HG02571 (cell line): ENCODE results near the gene SEC14L1.
"Not testable (repeated sequence)": the region's sequence is repeated elsewhere in the genome, so short reads cannot be mapped to it uniquely, and the experiment has no call there.

Source experiments
- ATAC-seq: cut with Tn5 transposase; IDR thresholded peaks from one replicate; pipeline ENCODE4 v1.9.1; 2021; ENCODE audit warnings: mild to moderate bottlenecking, moderate library complexity; ENCODE audit not compliant: unreplicated experiment

The SEC14L1 gene

GRCh38 chr17:77115947-77116346 is 24.8 kb upstream of the SEC14L1 start:
- no peak for ATAC-seq

GRCh38 chr17:77116371-77116860 is 24.4 kb upstream of the SEC14L1 start:
- ATAC-seq: no peak

DNA sequence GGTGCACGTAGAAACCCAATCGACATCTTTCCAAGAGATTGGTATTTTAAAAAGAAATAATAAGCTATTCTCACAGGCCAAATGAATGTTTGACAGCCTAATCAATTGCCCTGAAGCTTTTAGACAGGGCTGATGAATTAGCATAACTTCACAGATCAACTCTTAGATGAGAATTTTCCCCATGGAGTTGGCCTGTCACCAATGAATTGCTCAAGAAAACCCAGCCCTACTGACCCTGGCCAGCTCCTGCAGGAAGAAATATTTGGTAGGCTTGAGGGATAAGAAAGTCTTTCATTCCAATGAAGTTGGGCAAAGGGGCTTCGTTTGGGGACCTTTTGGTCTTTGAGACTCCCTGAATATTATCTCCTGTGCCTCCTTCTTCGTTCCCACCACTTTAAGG is 23.4 kb upstream of the SEC14L1 start:
- no peak for ATAC-seq

- ATAC-seq: no peak
These were observed 22.4 kb upstream of the SEC14L1 start for GRCh38 chr17:77118251-77118928.

DNA sequence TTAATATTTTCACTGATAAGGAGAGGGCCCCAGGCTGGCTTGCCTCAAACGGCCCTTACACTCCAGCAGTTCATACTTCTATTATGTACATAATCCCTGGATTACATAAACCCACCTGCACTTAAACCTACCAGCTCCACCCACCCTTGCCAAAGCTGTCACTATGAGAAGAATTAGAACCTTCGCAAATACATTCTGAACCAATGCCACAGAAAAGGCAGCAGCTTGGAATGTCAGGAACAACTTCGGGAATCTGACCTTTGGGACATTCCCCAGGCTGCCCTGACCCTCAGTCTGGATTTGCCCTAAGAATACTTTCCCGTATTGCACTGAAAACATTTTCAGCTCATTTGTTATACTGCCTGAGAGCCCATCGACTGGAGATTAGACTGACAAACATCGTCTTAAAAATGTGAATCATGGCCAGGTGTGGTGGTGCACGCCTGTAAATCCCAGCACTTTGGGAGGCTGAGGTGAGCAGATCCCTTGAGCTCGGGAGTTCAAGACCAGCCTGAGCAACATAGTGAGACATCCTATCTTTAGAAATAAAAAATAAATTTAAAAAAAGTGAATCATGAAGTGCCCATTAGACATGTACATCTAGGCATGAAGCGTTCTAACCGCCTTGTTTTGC is 21.0 kb upstream of the SEC14L1 start:
- ATAC-seq: no peak

GRCh38 chr17:77120868-77121267 is 19.9 kb upstream of the SEC14L1 start:
- no peak for ATAC-seq

GRCh38 chr17:77124192-77124889 is 16.4 kb upstream of the SEC14L1 start:
- ATAC-seq: no peak

DNA sequence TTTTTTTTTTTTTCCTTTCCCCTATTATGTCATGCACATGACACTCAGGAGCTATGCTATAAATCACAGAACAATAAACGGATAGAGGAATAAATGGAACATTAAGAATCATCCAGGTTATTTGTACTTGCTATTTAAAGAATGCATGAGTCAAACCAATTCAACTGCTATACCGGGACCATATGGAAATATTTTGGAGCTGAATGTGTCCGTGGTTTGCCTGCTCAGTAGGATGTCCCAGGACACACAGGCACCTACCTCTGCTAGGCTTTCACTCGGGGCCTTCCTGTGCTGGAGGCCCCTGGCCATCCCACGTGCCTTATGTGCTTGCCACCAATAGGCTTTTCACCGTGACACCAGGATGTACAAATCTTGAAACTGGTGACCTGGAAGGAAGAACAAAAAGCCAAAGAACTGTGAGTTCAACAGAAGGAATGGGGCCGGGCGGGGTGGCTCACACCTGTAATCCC is 15.3 kb upstream of the SEC14L1 start:
- no peak for ATAC-seq

DNA sequence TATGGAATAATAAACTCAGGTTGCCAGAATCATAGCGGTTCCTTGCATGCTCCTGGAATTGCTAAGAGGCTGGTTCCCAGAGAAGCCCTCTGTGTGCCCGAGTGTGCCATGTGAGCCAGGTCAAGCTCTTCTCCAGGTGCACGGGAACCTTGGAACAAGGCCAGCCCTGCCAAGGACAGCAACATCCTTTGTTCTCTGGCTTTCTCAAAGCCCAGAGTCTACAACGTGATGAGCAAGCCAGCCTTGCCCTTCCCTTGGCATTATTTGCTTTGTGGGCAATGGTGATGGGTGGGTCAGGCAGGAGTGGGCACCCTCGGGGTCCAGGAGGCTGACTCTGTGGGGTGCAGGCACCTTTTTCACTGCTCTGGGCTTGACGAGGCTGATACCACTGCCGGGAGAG is 14.2 kb upstream of the SEC14L1 start:
- ATAC-seq: no peak

DNA sequence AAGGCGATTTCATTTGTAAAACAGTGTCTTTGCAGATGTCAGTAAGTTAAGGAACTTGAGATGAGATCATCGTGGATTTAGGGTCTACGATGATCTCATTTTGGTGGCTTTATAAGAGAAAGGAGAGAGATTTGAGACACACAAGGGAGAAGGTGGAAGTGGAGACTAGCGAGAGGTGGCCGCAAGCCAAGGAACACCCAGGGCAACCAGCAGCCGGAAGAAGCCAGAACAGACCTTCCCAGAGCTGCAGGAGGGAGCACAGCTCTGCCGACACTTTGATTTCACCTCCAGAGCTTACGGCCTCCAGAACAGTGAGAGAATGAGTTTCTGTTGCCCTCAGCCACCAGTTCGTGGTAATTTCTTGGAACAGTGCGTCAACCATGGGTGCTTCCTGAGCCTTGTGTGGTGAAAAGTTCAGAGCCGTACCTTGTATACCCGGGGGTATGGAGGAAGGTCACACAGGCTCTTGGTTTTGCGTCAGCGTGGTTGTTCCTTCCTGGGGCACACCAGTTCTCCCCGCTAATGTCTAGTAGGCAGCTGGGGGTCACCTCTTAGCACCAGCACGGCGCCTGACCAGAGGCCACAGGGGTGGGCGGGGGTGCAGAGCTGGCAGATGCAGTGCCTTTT is 12.9 kb upstream of the SEC14L1 start:
- no peak for ATAC-seq

GRCh38 chr17:77128896-77129567 is 11.7 kb upstream of the SEC14L1 start:
- no peak for ATAC-seq

DNA sequence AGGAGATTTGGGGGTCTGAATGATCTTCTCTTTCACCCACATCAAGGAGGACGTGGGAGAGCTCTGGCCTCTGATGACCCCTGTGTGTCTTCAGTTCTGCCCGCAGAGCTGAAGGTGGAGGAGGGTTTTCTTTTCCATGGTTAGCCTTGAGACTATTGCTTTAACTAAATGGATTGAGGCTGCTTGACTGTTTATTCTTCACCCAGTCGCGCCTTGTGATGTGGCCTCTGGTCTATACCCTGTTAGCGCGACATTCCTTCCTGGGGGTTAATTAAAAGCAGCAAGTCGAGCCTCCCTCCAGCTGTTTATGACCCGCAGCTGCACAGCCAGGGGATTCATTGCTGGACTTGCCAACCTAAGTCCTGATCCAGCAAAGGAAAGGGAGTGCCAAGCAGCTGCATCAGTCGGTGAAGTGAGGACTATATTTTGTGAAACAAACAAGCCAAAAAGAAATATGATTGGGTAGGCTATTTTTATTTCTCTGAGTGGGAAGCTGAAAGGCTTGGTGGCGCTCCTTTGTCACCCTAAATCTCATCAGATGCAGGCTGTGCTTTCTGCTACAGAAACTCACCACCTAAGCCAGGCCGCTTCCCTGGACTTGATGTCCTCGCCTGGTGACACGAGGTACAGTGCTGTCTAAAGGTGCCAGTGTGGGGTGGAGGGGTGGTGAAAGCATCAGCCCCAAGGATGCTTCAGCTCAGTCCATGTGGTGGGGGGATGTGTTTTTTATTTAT is 11.0 kb upstream of the SEC14L1 start:
- no peak for ATAC-seq

- no peak for ATAC-seq
These were observed 10.2 kb upstream of the SEC14L1 start for GRCh38 chr17:77130525-77130924.

GRCh38 chr17:77131904-77132303 is 8.9 kb upstream of the SEC14L1 start:
- no peak for ATAC-seq

- no peak for ATAC-seq
These were observed 8.2 kb upstream of the SEC14L1 start for GRCh38 chr17:77132411-77133086.

DNA sequence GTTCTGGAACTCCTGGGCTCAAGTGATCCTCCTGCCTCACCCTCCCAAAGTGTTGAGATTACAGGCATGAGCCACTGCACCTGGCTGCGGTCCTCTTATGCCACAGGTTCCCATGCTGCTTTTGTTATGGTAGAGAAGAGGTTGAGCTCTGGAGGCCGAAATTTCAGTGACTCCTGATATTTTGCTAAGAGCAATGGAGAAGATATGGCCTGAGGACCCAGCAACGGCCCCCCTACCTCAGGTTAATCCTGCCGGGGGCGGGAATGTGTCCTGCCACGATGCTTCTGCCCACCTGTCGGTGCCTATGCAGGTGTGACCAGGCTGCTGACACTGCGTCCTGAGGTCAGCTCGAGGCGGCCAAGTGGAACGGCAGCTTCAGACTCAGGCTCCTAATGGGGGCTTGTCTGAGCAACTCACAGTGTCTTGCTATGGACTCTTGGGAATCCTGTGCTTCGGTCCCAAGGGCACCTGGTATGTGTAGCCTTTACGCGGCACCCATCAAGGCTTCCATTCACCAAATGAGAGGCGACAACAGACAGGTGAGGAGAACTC is 7.6 kb upstream of the SEC14L1 start:
- no peak for ATAC-seq

GRCh38 chr17:77136420-77136767 is 4.4 kb upstream of the SEC14L1 start:
- no peak for ATAC-seq

DNA sequence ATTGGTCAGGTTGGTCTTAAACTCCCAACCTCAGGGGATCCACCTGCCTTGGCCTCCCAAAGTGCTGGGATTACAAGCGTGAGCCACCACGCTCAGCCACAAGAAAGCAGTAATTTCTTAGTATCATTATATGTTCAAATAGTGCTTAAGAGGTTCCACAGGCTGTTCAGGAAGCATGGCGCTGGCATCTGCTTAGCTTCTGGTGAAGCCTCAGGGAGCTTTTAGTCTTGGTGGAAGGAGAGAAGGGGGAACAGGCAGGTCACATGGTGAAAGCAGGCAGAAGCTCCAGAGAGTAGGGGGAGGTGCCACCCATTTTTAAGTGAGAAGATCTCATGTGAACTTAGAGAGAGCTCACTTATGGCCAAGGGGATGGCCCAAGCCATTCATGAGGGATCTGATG is 3.7 kb upstream of the SEC14L1 start:
- ATAC-seq: no peak

GRCh38 chr17:77137886-77138285 is 2.9 kb upstream of the SEC14L1 start:
- ATAC-seq: not testable (repeated sequence)
